ENCODE results near the gene PPP1R15A.
"Not testable (repeated sequence)": the region's sequence is repeated elsewhere in the genome, so short reads cannot be mapped to it uniquely, and the experiment has no call there.

The PPP1R15A gene

DNA sequence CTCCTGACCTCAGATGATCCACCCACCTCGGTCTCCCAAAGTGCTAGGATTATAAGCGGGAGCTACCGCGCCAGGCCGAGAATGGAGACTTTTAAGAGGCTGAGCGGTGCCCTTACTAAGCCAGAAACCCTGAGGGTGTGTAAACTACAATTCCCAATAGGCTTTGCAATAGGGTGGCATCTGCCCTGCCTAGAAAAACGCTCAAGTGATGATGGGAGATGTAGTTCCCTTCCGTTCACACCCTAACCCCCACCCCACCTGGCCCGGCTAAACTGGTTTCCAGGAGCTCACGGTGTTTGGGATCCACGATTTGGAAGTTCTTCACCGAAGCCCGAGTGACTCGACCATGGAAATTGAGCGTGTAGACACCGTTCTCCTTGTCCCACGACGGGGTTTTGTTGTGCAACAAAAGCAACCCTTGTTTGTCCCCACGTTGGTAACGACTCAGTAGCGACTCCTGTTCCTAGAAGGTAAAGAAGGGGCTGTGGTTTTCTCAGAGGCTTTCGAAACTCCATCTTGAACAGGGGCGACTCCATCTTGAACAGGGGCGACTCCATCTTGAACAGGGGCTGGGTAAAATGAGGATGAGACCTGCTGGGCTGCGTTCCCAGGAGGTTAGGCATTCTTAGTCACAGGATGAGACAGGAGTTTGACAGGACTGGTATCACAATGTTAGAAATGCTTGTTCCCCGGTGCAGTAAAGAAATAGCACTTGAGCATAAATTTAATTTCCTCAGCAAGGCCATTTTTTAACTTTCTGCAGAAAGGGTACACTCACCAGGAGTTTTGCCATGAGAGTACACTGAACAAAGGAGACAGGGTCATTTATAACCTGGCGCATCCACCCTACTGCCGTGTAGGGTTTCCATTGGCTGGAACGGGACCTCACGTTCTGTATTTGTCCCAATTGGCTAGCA, 9.8 kb downstream of the PPP1R15A start:
- no peak for DNase-seq (ENCODE audit: low read depth in 2 of 2)

DNA sequence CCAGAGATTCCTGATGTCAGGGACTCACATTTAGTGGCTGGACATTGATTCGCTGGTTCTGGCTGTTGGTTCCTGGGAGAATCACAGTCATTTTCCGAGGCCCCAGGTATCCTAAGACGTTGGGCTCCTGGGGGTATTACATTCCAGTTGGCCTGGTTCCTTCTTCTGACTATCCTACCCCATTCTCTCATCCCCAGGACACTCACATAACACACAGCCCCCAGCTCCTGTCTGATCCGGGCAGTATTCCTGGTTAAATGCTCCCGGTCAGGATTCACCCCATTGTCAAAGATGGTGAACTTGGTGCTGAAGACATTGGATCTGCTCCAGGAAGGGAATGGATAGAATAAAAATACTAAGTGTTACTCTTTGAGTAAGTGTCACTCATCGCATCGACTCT, 11.5 kb downstream of the PPP1R15A start:
- no peak for DNase-seq (ENCODE audit: low read depth in 2 of 2)

DNA sequence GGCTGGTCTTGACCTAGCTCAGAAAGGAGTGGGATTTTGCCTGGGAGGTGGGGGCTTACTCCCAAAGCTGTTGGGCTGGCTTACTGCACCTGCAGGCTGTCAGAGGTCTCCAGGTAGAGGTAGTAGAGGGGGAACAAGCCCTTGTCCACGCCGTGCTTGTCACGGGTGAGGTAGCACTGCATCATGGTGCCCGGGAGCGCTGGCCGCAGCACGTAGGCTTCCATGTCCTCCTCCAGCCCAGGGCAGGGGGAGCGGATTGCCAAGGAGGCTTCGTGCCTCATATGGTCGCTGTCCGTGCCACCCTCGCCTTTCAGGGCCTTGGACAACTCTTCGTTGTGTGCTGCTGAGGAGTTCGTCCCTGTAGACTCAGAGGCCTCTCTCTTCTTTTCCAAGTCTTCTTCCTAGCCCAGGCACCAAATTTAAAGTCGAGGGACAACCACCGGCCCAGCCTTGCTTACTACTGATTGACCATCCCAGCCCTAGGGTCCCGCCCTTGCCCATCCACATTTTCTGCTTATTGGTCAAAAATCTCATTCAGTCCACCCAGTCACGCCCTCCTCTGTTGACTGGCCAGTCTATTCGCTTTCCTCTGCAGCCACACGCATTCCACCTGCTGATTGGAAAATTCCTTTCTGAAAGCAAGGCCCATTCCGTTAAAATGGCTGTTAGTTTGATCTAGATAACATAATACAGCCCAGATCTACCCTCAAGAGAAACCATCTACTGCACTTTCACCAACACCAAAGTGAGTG, 15.8 kb downstream of the PPP1R15A start:
- DNase-seq (ENCODE audit: low read depth in 2 of 2) = no peak

DNA sequence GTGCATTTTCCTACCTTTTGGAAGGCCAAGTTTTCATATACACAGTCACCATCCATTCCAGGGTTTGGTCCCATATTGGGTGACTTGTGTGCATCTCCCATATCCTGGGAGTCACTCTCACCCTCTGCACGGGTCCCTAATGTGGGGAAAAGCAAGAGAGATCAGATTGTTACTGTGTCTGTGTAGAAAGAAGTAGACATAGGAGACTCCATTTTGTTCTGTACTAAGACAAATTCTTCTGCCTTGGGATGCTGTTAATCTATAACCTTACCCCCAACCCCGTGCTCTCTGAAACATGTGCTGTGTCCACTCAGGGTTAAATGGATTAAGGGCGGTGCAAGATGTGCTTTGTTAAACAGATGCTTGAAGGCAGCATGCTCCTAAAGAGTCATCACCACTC, 17.3 kb downstream of the PPP1R15A start:
- DNase-seq (ENCODE audit: low read depth in 2 of 2) = not testable (repeated sequence)

DNA sequence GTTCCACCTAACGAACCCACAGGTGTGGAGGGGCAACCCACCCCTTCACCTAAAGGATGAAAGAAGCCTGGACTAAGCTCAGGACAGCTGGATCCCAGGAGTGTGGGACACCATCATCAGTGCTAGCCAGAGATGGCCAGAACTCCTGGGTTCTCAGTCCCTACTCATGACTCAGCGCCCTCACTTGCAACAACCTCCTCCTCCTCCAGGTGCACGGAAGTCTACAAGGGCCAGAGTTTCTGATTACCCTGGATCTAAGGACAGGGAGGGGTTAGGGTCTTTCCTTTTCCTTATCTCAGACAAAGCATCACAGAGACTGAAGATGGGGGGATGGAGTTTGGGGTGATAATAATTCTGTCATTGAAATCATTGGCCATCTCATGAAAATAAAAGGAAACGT, 18.3 kb downstream of the PPP1R15A start:
- DNase-seq (ENCODE audit: low read depth in 2 of 2) = no peak

DNA sequence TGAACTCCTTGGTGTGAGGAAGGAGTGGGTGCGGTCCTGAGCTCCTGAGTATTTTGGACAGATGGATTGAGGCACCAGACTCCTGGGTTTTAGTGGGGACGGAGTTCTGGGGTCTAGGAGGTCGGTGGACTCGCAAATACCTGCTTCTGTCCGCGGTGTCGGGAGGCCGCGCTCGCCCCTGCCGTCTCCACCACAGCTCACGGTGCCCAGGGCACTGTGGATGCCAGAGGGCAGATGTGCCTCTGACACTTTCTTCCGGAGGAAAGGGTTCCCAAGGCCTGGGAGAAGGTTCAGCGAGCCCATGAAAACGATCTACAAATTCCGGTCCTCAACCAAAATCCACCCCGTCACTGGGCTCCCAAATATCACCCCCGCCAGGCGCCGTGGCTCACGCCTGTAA, 23.0 kb downstream of the PPP1R15A start:
- DNase-seq (ENCODE audit: low read depth in 2 of 2) = no peak

DNA sequence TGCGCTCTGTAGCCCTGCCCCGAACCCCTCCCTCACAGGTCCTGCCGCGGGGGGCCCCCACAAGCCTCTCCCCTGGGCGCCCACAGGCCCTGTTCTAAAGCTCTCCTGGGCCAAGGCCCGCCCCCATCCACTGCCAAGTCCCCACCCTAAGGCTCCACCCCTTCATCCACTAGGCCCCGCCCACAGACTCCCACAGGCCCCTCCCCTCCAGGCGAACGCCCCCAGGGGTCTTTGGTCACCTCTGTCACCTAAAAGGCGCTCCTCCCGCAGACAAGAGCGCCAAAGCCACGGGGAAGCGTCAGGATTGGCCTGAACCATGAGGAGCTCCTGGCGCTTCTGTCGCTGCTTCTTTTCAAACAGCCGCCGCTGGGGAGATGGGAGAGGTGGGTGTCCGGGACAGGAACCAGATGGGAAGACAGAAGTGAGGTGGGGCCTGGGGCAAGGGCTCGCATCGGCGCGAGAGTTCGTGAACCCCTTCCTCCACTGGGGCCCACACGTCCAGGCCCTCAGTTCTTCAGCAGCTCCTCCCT, 24.0 kb downstream of the PPP1R15A start:
- peak in 1 of 2 donors; percentile 33 for DNase-seq (ENCODE audit: low read depth in 2 of 2)

DNA sequence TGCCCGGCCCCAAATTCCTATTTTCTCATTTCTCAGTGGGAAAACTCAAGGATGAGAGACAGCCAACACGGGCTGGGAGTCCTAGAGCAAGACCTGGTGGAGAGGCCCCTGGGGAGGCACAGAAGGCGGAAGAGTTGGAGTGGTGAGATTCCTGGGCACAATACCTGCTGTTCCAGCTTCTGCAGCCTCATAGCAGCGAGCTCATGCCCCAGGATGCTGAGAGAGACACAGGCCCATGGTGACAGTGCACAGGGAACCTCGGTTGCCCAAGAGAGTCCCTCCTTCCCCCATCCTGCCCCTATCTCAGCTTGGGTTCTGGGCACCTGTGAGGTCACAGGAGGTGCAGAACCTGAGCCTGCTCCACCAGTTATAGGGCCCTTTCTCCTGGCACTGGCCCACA, 25.0 kb downstream of the PPP1R15A start:
- no peak for DNase-seq (ENCODE audit: low read depth in 2 of 2)

DNA sequence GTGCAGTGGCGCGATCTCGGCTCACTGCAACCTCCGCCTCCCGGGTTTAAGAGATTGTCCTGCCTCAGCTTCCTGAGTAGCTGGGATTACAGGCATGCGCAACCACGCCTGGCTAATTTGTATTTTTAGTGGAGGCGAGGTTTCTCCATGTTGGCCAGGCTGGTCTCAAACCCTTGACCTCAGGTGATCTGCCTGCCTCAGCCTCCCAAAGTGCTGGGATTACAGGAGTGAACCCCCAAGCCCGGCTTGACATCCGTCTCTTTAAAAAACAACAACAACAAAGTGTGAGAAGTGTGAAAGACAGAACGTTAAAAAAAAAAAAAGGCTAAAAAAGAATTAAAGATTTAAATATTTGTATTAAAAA, 27.1 kb downstream of the PPP1R15A start:
- DNase-seq (ENCODE audit: low read depth in 2 of 2) = not testable (repeated sequence)

DNA sequence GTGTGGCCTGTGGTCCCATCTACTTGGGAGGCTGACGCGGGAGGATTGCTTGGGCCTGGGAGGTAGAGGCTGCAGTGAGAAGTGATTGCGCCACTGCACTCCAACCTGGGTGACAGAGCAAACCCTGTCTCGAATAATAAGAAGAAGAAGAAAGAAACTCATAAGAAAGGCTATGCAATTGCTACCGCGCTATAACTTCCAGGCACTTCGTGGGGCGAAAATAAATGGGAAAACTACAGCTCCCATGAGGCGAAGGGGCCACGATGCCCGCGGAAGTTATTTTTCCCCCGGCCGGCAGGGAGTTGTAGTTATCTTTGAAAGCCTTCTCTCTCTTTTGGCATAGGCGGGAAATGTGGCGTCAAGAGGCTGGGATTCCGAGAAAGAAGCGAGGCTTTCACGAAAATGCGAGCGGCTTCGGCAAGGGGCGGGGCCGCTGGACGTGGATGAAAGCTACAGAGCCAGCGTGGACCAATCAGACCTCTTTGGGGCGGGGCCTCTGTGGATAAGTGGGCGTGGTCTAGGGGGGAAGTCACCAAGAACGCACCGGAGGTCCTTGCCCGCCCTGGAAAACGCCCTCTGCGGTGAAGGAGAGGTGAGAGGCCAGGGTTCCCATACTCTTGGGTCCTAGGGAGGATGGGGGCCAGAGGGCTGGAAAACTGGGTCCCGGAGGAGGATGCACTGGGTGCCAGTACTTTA, 27.7 kb downstream of the PPP1R15A start, which contains the start of gene NUCB1:
NUCB1 (plus strand) TSS at position 532 of the 696 bp plus-strand sequence. CDS start 485 bp downstream, outside the sequence.
- peak; percentile 97 to 99 for DNase-seq (ENCODE audit: low read depth in 2 of 2)

DNA sequence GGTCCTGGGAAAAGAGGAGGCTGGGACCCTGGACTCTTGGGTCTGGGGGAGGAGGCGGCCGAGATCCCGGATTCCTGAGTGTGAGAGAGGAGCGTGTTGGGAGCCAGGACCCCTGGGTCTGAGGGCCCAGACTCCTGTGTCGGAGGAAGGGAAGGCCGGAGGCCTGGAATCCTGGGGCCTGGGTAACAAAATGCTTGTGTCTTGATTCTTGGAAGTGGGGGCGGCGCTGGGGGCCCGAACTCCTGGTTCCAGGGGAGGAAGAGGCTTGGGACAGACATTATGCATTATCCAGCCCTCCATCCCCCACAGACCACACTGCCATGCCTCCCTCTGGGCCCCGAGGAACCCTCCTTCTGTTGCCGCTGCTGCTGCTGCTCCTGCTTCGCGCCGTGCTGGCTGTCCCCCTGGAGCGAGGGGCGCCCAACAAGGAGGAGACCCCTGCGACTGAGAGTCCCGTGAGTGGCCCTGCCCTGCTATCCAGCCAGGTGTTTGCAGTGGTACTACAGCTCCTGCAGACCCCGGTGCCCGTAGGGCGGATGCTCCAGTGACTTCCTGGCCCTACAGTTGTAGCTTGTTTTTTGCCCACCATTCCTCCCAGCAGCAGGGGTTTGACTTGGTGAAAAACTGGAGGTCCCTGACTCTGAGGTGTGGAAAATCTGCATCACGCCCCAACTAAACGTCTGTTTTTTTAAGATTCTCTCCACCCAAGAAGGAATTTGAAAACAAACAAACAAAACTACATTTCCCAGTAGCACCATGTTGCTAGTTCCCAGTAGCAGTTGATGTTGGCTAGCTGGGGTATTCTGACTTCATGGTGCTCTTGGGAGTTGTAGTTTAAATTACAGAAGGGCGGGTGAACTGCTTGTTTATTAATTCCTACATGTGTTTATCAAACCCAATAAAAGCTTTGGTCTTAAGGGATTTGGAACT, 28.5 kb downstream of the PPP1R15A start:
- DNase-seq (ENCODE audit: low read depth in 2 of 2) = no peak

DNA sequence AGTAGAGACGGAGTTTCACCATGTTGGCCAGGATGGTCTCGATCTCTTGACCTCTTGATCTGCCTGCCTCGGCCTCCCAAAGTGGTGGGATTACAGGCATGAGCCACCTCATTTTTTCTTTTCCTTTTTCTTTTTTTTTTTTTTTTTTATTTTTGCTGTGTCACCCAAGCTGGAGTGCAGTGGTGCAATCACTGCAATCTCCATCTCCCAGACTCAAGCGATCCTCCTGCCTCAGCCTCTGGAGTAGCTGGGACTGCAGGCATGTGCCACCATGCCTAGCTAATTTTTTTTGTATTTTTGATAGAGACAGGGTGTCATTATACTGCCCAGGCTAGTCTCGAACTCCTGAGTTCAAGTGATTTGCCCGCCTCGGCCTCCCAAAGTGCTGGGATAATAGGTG, 30.1 kb downstream of the PPP1R15A start:
- DNase-seq (ENCODE audit: low read depth in 2 of 2) = not testable (repeated sequence)

DNA sequence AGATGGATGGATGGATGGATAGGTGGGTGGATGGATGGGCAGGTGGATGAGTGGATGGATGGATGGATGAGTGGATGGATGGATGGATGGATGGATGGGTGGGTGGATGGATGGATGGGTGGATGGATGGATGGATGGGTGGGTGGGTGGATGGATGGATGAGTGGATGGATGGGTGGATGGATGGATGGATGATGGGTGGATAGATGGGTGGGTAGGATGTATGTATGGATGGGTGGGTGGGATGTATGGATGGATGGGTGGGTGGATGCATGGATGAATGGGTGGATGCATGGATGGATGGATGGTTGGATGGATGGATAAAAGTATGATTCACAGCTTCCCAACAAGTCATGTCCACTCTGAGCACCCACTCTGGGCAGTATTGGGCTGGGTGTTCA, 31.6 kb downstream of the PPP1R15A start:
- DNase-seq (ENCODE audit: low read depth in 2 of 2) = not testable (repeated sequence)

DNA sequence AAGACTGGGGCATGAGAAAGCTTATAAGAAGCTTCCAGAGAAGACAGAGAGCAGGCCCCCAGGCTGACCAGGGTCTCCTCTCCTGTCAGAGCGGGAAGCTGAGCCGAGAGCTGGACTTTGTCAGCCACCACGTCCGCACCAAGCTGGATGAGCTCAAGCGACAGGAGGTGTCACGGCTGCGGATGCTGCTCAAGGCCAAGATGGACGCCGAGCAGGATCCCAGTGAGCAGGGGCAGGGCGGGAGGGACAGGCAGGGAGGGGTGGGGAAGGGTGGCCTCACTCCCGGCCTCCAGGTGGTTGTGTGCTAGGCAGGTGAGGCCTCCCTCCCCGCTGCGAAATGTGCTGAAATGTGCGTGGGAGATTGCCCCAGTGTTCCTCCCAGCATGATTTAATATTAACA, 33.4 kb downstream of the PPP1R15A start:
- no peak for DNase-seq (ENCODE audit: low read depth in 2 of 2)

DNA sequence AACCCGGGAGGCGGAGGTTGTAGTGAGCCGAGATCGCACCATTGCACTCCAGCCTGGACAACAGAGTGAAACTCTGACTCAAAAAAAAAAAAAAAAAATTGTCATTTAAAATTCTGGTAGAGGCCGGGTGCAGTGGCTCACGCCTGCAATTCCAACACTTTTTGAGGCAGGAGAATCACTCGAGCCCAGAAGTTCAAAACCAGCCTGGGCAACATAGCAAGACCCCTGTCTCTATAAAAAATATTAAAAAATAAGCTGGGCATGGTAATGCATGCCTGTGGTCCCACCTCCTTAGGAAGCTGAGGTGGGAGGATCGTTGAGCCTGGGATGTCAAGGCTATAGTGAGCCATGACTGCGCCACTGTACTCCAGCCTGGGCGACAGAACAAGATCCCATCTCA, 34.1 kb downstream of the PPP1R15A start:
- DNase-seq (ENCODE audit: low read depth in 2 of 2) = no peak

DNA sequence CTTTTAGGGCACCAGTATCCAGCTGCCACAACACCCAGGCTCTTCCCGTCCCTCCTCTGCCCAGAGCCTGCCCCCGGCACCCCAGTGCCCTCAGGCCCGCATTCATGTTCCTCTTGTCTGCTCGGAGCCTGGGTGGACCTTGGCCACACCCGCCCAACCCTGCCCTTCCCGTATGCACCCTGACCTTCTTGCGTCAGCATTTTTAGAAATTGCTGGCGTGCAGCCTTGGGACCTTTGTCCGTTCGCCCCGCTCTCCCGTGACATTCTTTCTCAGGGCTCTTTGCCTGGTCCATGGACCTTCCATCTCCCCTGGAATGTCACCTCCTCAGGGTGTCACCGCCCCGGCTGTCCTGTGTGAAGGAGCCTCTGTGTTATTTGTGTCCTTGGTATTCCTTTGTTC, 35.5 kb downstream of the PPP1R15A start:
- DNase-seq (ENCODE audit: low read depth in 2 of 2) = no peak

DNA sequence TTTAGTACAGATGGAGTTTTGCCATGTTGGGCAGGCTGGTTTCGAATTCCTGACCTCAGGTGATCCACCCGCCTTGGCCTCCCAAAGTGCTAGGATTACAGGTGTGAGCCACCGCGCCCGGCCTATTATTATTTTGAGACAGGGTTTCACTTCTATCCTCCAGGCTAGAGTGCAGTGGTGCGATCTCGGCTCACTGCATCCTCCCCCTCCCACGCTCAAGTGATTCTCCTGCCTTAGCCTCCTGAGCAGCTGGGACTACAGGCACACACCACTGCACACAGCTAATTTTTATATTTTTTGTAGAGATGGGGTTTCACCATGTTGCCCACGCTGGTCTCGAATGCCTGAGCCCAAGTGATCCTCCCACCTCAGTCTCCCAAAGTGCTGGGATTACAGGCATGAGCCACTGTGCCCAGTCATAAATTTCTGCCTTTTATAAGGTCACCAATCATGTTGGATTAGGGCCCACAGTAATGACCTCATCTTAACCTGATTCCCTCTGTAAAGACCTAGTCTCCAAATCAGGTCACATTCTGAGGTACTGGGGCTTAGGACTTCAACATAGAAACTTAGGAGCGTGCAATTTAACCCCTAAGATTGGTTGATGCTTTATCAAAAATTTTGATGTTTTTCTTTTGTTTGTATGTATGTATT, 37.3 kb downstream of the PPP1R15A start:
- DNase-seq (ENCODE audit: low read depth in 2 of 2) = not testable (repeated sequence)

DNA sequence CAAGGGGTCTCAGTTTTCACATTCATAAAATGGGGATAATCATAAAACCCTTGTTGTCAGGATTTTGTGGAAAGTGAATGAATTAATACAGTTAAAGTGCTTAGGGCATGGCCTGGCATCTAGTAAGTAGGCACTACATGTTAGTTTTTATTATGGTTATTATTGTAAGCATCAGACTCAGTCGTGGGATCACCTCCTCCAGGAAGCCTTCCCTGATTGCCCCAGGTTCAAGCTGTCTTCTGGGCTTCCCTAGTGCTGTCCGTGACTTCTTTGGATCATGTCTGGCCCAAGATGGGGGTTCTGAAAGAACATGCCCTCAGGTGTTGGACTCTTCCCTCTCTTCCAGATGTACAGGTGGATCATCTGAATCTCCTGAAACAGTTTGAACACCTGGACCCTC, 38.6 kb downstream of the PPP1R15A start:
- DNase-seq (ENCODE audit: low read depth in 2 of 2) = no peak

DNA sequence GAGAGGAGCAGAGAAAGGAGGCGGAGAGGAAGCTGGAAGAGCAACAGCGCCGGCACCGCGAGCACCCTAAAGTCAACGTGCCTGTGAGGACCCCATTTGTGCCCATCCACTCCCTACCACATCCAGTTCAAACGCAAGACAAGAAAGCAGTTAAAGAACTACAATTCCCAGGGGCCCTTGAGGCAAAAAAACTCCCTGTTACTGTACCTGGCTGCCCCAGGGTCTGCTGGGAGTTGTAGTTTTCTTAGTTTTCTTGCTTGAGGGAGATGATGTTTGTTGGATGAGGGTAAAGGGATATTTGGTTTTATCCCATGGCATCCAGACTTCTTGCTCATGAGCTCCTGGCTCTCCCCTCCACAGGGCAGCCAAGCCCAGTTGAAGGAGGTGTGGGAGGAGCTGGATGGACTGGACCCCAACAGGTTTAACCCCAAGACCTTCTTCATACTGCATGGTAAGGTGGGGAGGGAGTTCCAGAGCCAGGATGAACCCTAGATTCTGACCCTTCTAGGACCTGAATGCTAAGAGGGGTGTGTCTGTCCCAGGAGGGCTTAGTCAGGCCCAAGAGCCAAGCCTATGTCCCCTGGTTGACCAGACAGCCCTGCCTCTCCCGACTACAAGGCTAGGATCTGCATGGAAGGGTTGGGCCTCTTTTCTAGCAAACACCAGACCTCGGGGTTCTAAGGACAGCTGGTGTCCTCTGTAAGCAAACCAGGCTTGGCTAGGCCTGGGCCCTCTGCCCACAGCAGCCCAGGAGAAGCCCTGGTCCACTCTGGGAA, 41.1 kb downstream of the PPP1R15A start:
- no peak for DNase-seq (ENCODE audit: low read depth in 2 of 2)

DNA sequence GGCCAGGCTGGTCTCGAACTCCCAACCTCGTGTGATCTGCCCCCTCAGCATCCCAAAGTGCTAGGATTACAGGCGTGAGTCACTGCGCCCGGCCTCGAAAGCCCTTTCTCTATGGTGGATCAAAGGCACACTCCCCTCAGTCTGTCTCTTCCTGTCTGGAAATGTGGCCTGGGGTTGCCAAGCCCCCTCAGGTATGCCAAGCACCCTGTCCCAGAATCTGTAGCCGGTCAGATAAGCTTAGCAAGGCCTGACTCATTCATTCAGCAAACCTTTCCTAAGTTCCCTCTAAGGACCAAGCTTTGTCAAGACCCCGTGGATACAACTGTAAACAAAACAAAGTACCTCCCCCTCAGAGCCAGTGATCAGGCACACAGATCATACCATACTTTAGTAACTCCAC, 42.0 kb downstream of the PPP1R15A start:
- DNase-seq (ENCODE audit: low read depth in 2 of 2) = no peak
